Endothelial cell of umbilical vein (primary cell): ENCODE data around the gene COL18A1. TPM values are rescaled to one million over a fixed set of nuclear protein-coding genes. Genes with fewer than 3 reads are reported as not detected.

Experiments
- BruUV-seq: library from RNA; stranded (reverse); fragments of 400-500 nt; replicated peaks from 2 replicates; lab custom pipeline; 2021; lab: Mats Ljungman, UMichigan
- CTCF ChIA-PET: fragments of 300-600, 350-600 bp; sonication (Branson Sonifier 250); formaldehyde crosslinking; loops from one replicate; lab custom pipeline; 2021; ENCODE audit warnings: antibody characterized with exemption, inconsistent platforms; lab: Charles Lee
- POLR2A ChIA-PET: fragments of 300-600, 350-600 bp; sonication (Branson Sonifier 250); formaldehyde crosslinking; loops from one replicate; lab custom pipeline; 2021; ENCODE audit warnings: antibody characterized with exemption, inconsistent platforms; lab: Charles Lee
- DNase-seq: peaks from one replicate; pipeline ENCODE4 v3.0.0-alpha.2; 2011; ENCODE audit warnings: low read depth, low spot score
- FAIRE-seq: peaks from 2 replicates; lab custom pipeline; 2011; peaks lifted over from hg19 to GRCh38; lab: Jason Lieb, UNC
- H2AFZ ChIP-seq: 2 replicates; pipeline ENCODE4 v1.6.0; 2012; ENCODE audit warnings: low read depth, low read length, control low read depth, inconsistent platforms
- H3K27ac ChIP-seq: 2 replicates; pipeline ENCODE4 v1.5.1; 2011; ENCODE audit warnings: low read depth, mild to moderate bottlenecking, control low read depth, low read length, moderate library complexity; ENCODE audit not compliant: insufficient read depth
- H3K27me3 ChIP-seq, 2 experiments: 2 replicates each; pipeline versions ENCODE4 v1.6.0 to v1.6.1; 2011; ENCODE audit warnings: low read length in 2 of 2, mixed read lengths in 1 of 2; ENCODE audit not compliant: control insufficient read depth in 2 of 2, insufficient read depth in 2 of 2
- H3K36me3 ChIP-seq, 2 experiments: 2 replicates in 1 of 2; 3 replicates in 1 of 2; pipeline ENCODE4 v1.5.1; 2011; ENCODE audit warnings: low read length in 2 of 2, mild to moderate bottlenecking in 1 of 2, moderate library complexity in 1 of 2; ENCODE audit not compliant: control insufficient read depth in 2 of 2, insufficient read depth in 2 of 2; ENCODE audit errors: extremely low read depth in 1 of 2
- H3K4me1 ChIP-seq: 3 replicates; pipeline ENCODE4 v1.5.1; 2011; ENCODE audit warnings: mild to moderate bottlenecking, low read length; ENCODE audit not compliant: control insufficient read depth, insufficient read depth; ENCODE audit errors: extremely low read depth
- H3K4me2 ChIP-seq: 2 replicates; pipeline ENCODE4 v1.6.1; 2011; ENCODE audit warnings: low read length, control low read depth, mixed read lengths; ENCODE audit not compliant: insufficient read depth
- H3K4me3 ChIP-seq, 3 experiments: fragments of 200-600 bp in 1 of 3; sonication (generic), shearing (Covaris generic) in 1 of 3; replicated peaks in 1 of 3; 2 replicates each; pipeline ENCODE4 v1.5.1; 2011 to 2016; ENCODE audit warnings: control low read depth in 3 of 3, low read length in 3 of 3, mild to moderate bottlenecking in 2 of 3, inconsistent platforms in 1 of 3, low read depth in 1 of 3, moderate library complexity in 1 of 3; ENCODE audit not compliant: insufficient read depth in 1 of 3
- H3K79me2 ChIP-seq: 2 replicates; pipeline ENCODE4 v1.6.0; 2012; ENCODE audit warnings: low read length, inconsistent platforms; ENCODE audit not compliant: control insufficient read depth, insufficient read depth
- H3K9ac ChIP-seq: replicated peaks from 2 replicates; pipeline ENCODE3; 2011; ENCODE audit warnings: low read length, control low read depth; ENCODE audit not compliant: insufficient read depth; ENCODE audit errors: extremely low read depth
- H3K9me1 ChIP-seq: replicated peaks from 3 replicates; pipeline ENCODE4 v1.6.0; 2011; ENCODE audit warnings: mild to moderate bottlenecking, low read length; ENCODE audit not compliant: control insufficient read depth, insufficient read depth; ENCODE audit errors: extremely low read depth
- H3K9me3 ChIP-seq: replicated peaks from 2 replicates; pipeline ENCODE4 v1.5.1; 2012; ENCODE audit warnings: low read length, inconsistent platforms; ENCODE audit not compliant: control insufficient read depth, insufficient read depth
- H4K20me1 ChIP-seq: replicated peaks from 2 replicates; pipeline ENCODE3; 2011; ENCODE audit warnings: mild to moderate bottlenecking, low read length; ENCODE audit not compliant: control insufficient read depth, insufficient read depth; ENCODE audit errors: extremely low read depth
- EZH2 ChIP-seq: IDR thresholded peaks from 2 replicates; pipeline ENCODE4 v1.6.1; 2012; ENCODE audit warnings: borderline replicate concordance, low read depth, mild to moderate bottlenecking, moderate library complexity, low read length, inconsistent platforms; ENCODE audit not compliant: severe bottlenecking
- FOS ChIP-seq: IDR thresholded peaks from 2 replicates; pipeline ENCODE4 v1.6.1; 2011; ENCODE audit warnings: mild to moderate bottlenecking, low read length, moderate library complexity, borderline replicate concordance; ENCODE audit not compliant: insufficient read depth
- GATA2 ChIP-seq: IDR thresholded peaks from 2 replicates; pipeline ENCODE4 v1.7.0; 2011; ENCODE audit warnings: low read depth, mild to moderate bottlenecking, moderate library complexity, mixed read lengths, low read length; ENCODE audit not compliant: insufficient read length, insufficient read depth
- JUN ChIP-seq: IDR thresholded peaks from 2 replicates; pipeline ENCODE4 v1.6.1; 2011; ENCODE audit warnings: borderline replicate concordance, low read depth; ENCODE audit not compliant: insufficient read length, insufficient read depth
- MYC ChIP-seq: IDR thresholded peaks from one replicate; pipeline ENCODE4 v1.6.1; 2011; ENCODE audit warnings: mild to moderate bottlenecking, low read depth, low read length
- POLR2A ChIP-seq: IDR thresholded peaks from 2 replicates; pipeline ENCODE4 v1.6.1; 2012; ENCODE audit warnings: low read depth, mild to moderate bottlenecking, control low read depth, low read length
- POLR2AphosphoS5 ChIP-seq: IDR thresholded peaks from 2 replicates; pipeline ENCODE4 v1.6.1; 2012; ENCODE audit warnings: low read depth, mild to moderate bottlenecking, control low read depth, low read length, moderate library complexity; ENCODE audit not compliant: insufficient read depth
- dilution Hi-C: fragments of 300-500 bp; cut with MboI; formaldehyde crosslinking; loops from one replicate; pipeline ENCODE4 v1.15.0; 2019; ENCODE audit warnings: low sequenced_read_pairs; ENCODE audit not compliant: extremely low pct_ligation_motif_present
- intact Hi-C: fragments of 100-400 bp; cut with micrococcal nuclease; formaldehyde crosslinking; loops from one replicate; pipeline ENCODE4 v1.10.0; 2022
- polyA plus RNA-seq, 4 experiments: library from polyadenylated mRNA; depleted of rRNA in 3 of 4; stranded (reverse) in 3 of 4; unstranded in 1 of 4; fragments of >200 nt; gene quantifications; 2 replicates each; pipeline versions ENCODE4 v1.2.1 to v1.2.3, GENCODE V29; 2011 to 2012; ENCODE audit warnings: missing spikeins in 1 of 4
- total RNA-seq: library from RNA; stranded (reverse); gene quantifications from 2 replicates; pipeline ENCODE4 v1.2.3, GENCODE V29; 2021
- TF ChIP-seq, protein P1 (sequence below), 2 donors: IDR thresholded peaks; 1 replicate in 1 of 2; 2 replicates in 1 of 2; pipeline ENCODE4 v1.5.1; 2011; ENCODE audit warnings: low read length in 2 of 2, mild to moderate bottlenecking in 2 of 2, moderate library complexity in 2 of 2, control low read depth in 1 of 2, inconsistent platforms in 1 of 2, low read depth in 1 of 2; ENCODE audit not compliant: insufficient read depth in 1 of 2; ENCODE audit errors: extremely low read depth in 1 of 2
- TF ChIP-seq, protein P2 (sequence below): IDR thresholded peaks from 2 replicates; pipeline ENCODE4 v1.6.1; 2011; ENCODE audit not compliant: insufficient read depth, insufficient read length

Gene COL18A1
- total and polyA plus RNA-seq, 2 donors (not counting 3 experiments of a cell fraction or from before 2014, with no cell fraction given) = 198 to 252 TPM

DNA sequence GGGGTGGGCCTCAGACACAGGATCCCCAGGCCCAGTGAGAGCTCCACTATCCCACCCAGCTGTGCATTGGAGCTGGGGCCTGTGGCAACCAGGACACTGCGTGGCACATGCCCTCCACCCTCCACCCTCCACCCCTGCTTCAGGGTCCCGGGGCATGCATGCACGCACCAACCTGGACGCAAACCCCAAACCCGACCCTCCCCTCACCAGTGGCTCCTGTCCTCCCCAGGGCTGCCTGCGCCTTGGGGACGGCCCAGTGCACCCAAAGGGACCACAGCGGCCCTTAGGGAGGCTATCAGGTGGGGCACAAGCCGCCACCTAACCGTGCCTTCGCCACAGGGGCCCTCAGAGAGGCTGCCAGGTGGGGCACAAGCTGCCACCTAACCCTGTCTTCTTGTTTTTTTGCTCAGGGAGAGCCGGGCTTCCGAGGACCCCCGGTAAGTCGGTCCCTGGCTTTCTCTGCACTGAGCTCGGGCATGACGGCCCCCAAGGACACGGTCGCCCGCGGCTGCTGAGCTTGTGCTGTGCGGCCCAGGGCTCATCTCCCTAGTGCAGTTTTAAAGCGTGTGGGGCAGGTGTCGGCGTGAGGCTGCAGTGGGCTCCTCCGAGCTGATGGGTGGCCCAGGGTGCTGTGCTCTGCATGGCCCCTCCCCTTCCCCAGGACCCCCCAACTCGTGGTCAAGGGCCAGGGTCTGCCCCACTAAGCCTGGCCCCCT, 89.3 kb downstream of the COL18A1 start:
- DNase-seq = no peak
- POLR2A ChIA-PET = no interaction called here
- FAIRE-seq = no peak
- Histone ChIP-seq H3K4me1 (no peaks in the 10 kb centered on the region), H3K27me3 (no peaks in the 10 kb centered on the region), H3K27ac (no peak overlapping the region), H3K4me3 (no peak overlapping the region), H3K9me1 (no peaks in the 10 kb centered on the region), H2AFZ (no peak overlapping the region), H3K9ac (no peak overlapping the region), H4K20me1 (no peaks in the 10 kb centered on the region), H3K36me3 (peaks cover 6 to 57% of the 10 kb centered on the region in 2 experiments), H3K4me2 (no peak overlapping the region), H3K9me3 (no peaks in the 10 kb centered on the region), H3K79me2 (no peaks in the 10 kb centered on the region)
- CTCF ChIA-PET = interaction anchor here (1.9 kb wide), 1 partner anchor 202 kb away, joined by 4 read pairs; no protein-coding TSS in a partner anchor
- BruUV-seq = no TSS peak
- TF ChIP-seq EZH2 (no peak), MYC (no peak), JUN (no peak), FOS (no peak), POLR2A (no peak), GATA2 (no peak), POLR2AphosphoS5 (no peak)
- TF ChIP-seq, protein P1, sequence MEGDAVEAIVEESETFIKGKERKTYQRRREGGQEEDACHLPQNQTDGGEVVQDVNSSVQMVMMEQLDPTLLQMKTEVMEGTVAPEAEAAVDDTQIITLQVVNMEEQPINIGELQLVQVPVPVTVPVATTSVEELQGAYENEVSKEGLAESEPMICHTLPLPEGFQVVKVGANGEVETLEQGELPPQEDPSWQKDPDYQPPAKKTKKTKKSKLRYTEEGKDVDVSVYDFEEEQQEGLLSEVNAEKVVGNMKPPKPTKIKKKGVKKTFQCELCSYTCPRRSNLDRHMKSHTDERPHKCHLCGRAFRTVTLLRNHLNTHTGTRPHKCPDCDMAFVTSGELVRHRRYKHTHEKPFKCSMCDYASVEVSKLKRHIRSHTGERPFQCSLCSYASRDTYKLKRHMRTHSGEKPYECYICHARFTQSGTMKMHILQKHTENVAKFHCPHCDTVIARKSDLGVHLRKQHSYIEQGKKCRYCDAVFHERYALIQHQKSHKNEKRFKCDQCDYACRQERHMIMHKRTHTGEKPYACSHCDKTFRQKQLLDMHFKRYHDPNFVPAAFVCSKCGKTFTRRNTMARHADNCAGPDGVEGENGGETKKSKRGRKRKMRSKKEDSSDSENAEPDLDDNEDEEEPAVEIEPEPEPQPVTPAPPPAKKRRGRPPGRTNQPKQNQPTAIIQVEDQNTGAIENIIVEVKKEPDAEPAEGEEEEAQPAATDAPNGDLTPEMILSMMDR (IDR thresholded peaks at IDR 0.05; ENCODE audit: extremely low read depth in 1 of 2, insufficient read depth in 1 of 2, low read depth in 1 of 2, low read length in 2 of 2) = no peak
- TF ChIP-seq, protein P2, sequence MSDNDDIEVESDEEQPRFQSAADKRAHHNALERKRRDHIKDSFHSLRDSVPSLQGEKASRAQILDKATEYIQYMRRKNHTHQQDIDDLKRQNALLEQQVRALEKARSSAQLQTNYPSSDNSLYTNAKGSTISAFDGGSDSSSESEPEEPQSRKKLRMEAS = no peak
- dilution Hi-C loops = no loop called here
- intact Hi-C loops = no loop called here
